Mesodermal cell (in vitro differentiated cells): Measurements from ENCODE around the gene RNF31.

Experiments used
- H3K27ac ChIP-seq: 2 replicates; pipeline ENCODE4 v1.7.0; 2013; ENCODE audit warnings: mild to moderate bottlenecking, low read depth, low read length, moderate library complexity; ENCODE audit not compliant: severe bottlenecking
- H3K36me3 ChIP-seq: 2 replicates; pipeline ENCODE4 v1.7.1; 2013; ENCODE audit warnings: mild to moderate bottlenecking, low read length, moderate library complexity; ENCODE audit not compliant: control insufficient read depth, insufficient read depth
- H3K4me1 ChIP-seq: one replicate; pipeline ENCODE4 v1.7.1; 2013; ENCODE audit warnings: mild to moderate bottlenecking, low read length; ENCODE audit not compliant: insufficient read depth, control insufficient read depth, poor library complexity, severe bottlenecking
- H3K4me3 ChIP-seq: 2 replicates; pipeline ENCODE4 v1.7.0; 2013; ENCODE audit warnings: low read length, control low read depth, mild to moderate bottlenecking; ENCODE audit not compliant: insufficient read depth, poor library complexity, severe bottlenecking; ENCODE audit errors: extremely low read depth
- H3K9me3 ChIP-seq: 2 replicates; pipeline ENCODE4 v1.7.1; 2013; ENCODE audit warnings: mild to moderate bottlenecking, low read length, moderate library complexity; ENCODE audit not compliant: control insufficient read depth
- WGBS, 2 experiments: methylation state at CpG; one replicate each; pipeline ENCODE4 v1.1.5; 2013; ENCODE audit warnings: missing lambda C conversion rate in 2 of 2; ENCODE audit not compliant: insufficient coverage in 2 of 2; 5-methylcytosine and 5-hydroxymethylcytosine counted together

The RNF31 gene

DNA sequence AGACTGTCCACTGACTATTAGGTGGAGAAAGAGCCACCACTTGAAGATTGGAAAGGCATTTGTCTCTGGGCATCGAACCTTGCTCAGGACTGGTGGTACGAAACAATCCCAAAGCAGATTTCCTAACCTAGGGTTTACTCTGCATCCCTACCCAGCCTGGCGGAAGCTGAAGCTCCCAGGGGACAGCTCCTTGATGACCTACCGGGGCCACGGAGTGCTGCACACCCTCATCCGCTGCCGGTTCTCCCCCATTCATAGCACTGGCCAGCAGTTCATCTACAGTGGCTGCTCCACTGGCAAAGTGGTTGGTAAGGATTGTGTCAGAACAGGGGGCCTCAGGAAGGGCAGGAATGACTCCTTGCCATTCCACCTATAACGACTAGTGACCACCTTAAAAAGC, 26.1 kb upstream of the RNF31 start:
- 92 to 100% methylated on average over 2 to 4 of the region's 8 CpGs for WGBS, 2 experiments
- Histone ChIP-seq H3K4me3 (no peak overlapping the region), H3K9me3 (no peaks in the 10 kb centered on the region), H3K27ac (no peak overlapping the region), H3K36me3 (peaks cover 41% of the 10 kb centered on the region), H3K4me1 (no peaks in the 10 kb centered on the region)

DNA sequence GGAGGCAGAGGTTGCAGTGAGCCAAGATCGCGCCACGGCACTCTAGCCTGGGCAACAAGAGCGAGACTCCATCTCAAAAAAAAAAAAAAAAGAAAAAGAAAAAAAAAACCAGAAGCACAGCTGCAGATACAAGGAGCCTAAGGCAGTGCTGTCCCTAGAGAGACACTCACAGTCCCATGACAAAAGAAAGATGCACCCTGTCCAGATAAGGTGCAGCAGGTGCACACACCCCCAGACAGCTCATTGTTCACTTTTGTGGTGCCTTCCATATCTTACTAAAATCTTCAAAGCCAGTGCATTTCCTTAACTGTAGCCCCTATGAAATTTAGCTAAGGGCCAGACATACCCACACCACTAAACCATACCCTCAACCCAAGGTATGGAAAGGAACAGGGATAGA, 24.9 kb upstream of the RNF31 start:
- no peak overlapping the region for H3K4me3 ChIP-seq
- no CpG with 5 or more reads among the region's 4 CpGs for WGBS, 2 experiments
- H3K36me3 ChIP-seq, result peaks cover 37% of the 10 kb centered on the region
- H3K9me3 ChIP-seq, result no peaks in the 10 kb centered on the region
- H3K27ac ChIP-seq, result no peak overlapping the region
- no peaks in the 10 kb centered on the region for H3K4me1 ChIP-seq

- Histone ChIP-seq H3K27ac (no peak overlapping the region), H3K36me3 (peaks cover 32% of the 10 kb centered on the region), H3K9me3 (no peaks in the 10 kb centered on the region), H3K4me1 (no peaks in the 10 kb centered on the region), H3K4me3 (no peak overlapping the region)
- 92 to 93% methylated on average over 5 to 7 of the region's 8 CpGs for WGBS, 2 experiments
Measured at GRCh38 chr14:24122898-24123297, 24.4 kb upstream of the RNF31 start.

- Histone ChIP-seq H3K9me3 (no peaks in the 10 kb centered on the region), H3K27ac (no peak overlapping the region), H3K4me1 (no peaks in the 10 kb centered on the region), H3K36me3 (peaks cover 24% of the 10 kb centered on the region), H3K4me3 (no peak overlapping the region)
- 93% methylated on average over 5 to 9 of the region's 9 CpGs for WGBS, 2 experiments
Measured at GRCh38 chr14:24123424-24124417, 23.6 kb upstream of the RNF31 start.

DNA sequence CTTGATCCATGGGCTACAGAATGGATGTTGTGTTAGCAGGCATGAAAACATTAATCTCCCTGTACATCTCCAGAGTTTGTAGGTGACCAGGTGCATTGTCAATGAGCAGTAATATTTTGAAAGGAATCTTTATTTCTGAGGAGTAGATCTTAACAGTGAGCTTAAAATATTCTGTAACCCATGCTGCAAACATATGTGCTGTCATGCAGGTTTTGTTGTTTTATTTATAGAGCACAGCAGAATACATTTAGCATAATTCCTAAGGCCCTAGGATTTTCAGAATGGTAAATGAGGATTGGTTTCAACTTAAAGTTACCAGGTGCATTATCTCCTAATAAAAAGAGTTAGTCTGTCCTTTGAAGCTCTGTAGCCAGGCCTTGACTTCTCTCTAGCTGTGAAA, 20.4 kb upstream of the RNF31 start:
- Histone ChIP-seq H3K36me3 (peaks cover 2% of the 10 kb centered on the region), H3K4me1 (no peaks in the 10 kb centered on the region), H3K4me3 (no peak overlapping the region), H3K9me3 (no peaks in the 10 kb centered on the region), H3K27ac (no peak overlapping the region)

- Histone ChIP-seq H3K27ac (no peak overlapping the region), H3K36me3 (peaks cover 2% of the 10 kb centered on the region), H3K4me3 (no peak overlapping the region), H3K4me1 (no peaks in the 10 kb centered on the region), H3K9me3 (no peaks in the 10 kb centered on the region)
- 92 to 100% methylated on average over 1 to 2 of the region's 2 CpGs for WGBS, 2 experiments
Measured at GRCh38 chr14:24127673-24128072, 19.6 kb upstream of the RNF31 start.

DNA sequence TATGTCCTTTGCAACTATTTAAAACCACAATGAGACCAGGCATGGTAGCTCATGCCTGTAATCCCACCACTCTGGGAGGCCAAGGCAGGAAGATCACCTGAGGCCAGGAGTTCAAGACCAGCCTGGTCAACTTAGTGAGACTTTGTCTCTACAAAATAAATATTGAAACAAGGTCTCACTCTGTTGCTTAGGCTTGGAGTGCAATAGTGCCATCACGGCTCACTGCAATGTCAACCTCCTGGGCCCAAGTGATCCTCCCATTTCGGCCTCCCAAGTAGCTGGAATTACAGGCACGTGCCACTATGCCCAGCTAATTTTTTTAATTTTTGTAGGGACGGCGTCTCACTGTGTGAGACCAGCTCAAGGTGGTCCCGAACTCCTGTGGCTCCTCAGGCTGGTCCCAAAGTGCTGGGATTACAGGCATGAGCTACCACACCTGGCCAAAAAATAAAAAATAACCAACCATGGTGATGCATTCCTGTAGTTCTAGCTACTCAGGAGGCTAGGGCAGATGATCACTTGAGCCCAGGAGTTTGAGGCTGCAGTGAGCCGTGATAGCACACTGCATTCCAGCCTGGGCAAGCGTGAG, 17.8 kb upstream of the RNF31 start:
- no peaks in the 10 kb centered on the region for H3K4me1 ChIP-seq
- no peaks in the 10 kb centered on the region for H3K36me3 ChIP-seq
- 88 to 97% methylated on average over 6 of the region's 8 CpGs for WGBS, 2 experiments
- H3K27ac ChIP-seq, result no peak overlapping the region
- H3K9me3 ChIP-seq, result no peaks in the 10 kb centered on the region
- no peak overlapping the region for H3K4me3 ChIP-seq

DNA sequence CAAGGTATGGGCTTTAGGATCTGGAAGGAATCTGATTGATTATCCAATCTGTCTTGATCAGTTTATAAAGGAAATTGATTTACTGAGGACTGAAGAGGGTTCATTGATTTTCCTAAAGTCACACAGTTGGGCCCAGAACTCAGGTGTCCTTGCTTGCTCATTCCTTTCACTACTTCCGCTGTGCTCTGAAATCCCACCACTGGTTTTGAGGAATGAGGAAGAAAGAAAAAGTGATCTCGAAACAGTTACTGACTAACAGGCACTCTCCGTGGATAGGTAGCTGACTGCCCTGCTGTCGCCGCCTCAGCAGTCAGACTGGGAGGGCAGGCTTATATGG, 16.9 kb upstream of the RNF31 start, which contains the start of gene FITM1:
Gene FITM1 (plus strand): TSS at position 280 of the 337 bp plus-strand sequence. CDS start 905 bp downstream, outside the sequence.
- Histone ChIP-seq H3K4me1 (no peaks in the 10 kb centered on the region), H3K27ac (no peak within 1 kb of the TSS), H3K36me3 (no peaks in the 10 kb centered on the region), H3K9me3 (no peaks in the 10 kb centered on the region), H3K4me3 (no peak within 1 kb of the TSS)
- 90 to 92% methylated on average over 3 to 4 of the region's 5 CpGs for WGBS, 2 experiments

GRCh38 chr14:24130717-24131548, 16.4 kb upstream of the RNF31 start:
- no peak overlapping the region for H3K27ac ChIP-seq
- H3K9me3 ChIP-seq, result no peaks in the 10 kb centered on the region
- H3K4me1 ChIP-seq, result no peaks in the 10 kb centered on the region
- WGBS, 2 experiments, result 75 to 80% methylated on average over 2 to 6 of the region's 7 CpGs
- H3K36me3 ChIP-seq, result no peaks in the 10 kb centered on the region
- H3K4me3 ChIP-seq, result no peak overlapping the region

- Histone ChIP-seq H3K9me3 (no peaks in the 10 kb centered on the region), H3K4me3 (no peak overlapping the region), H3K36me3 (no peaks in the 10 kb centered on the region), H3K4me1 (peaks cover under 1% of the 10 kb centered on the region), H3K27ac (no peak overlapping the region)
- 92% methylated on average over 12 to 15 of the region's 15 CpGs for WGBS, 2 experiments
Measured at GRCh38 chr14:24131549-24131966, 15.7 kb upstream of the RNF31 start.
